ENCODE results near the gene ITGA11. TPM values are rescaled to one million over a fixed set of nuclear protein-coding genes. Genes with fewer than 3 reads are reported as not detected.

The ITGA11 gene
- total and polyA plus RNA-seq, 2 of the 4 experiments (the other 2 are of a cell fraction) = 4.1 to 6.6 TPM

- Histone ChIP-seq H2BK120ac (ENCODE audit: low read depth, low read length) (peak overlapping the region; percentile 16; the same call in 1 of the 2 replicates), H3K9ac (ENCODE audit: low read depth, low read length) (no peak overlapping the region), H3K36me3 (ENCODE audit: control insufficient read depth, insufficient read depth, low read length) (peaks cover 4% of the 10 kb centered on the region; the same call in 1 of the 2 replicates), H3K9me3 (ENCODE audit: control insufficient read depth, insufficient read depth, low read length) (no peaks in the 10 kb centered on the region), H2BK15ac (ENCODE audit: low read depth, low read length) (no peak overlapping the region), H4K20me1 (ENCODE audit: insufficient read depth, low read length) (no peaks in the 10 kb centered on the region), H3K4me1 (ENCODE audit: control insufficient read depth, insufficient read depth, low read length) (peaks cover 19% of the 10 kb centered on the region), H3K79me1 (ENCODE audit: low read depth in 1 of 2, low read length in 2 of 2) (no peaks in the 10 kb centered on the region), H2BK20ac (ENCODE audit: low read depth, low read length) (peak overlapping the region; percentile 4; the same call in 1 of the 2 replicates), H3K4me2 (ENCODE audit: low read depth, low read length) (no peak overlapping the region), H2AK9ac (replicated peaks; ENCODE audit: low read depth, low read length, poor library complexity) (no peak overlapping the region), H4K5ac (ENCODE audit: low read depth, low read length) (no peak overlapping the region), H4K8ac (ENCODE audit: low read depth in 2 of 2, low read length in 2 of 2) (0 out of 4 replicates have a peak overlapping the region, but pooled peaks of 1 of the 2 experiments have one; percentile 28), H2AK5ac (ENCODE audit: low read depth, low read length) (peak overlapping the region; percentile 76), H3K56ac (ENCODE audit: extremely low read depth, insufficient read depth, low read length) (no peak overlapping the region), H2AFZ (replicated peaks; ENCODE audit: low read length, poor library complexity) (no peak overlapping the region), H3K4ac (ENCODE audit: low read depth, low read length) (0 out of 2 replicates have a peak overlapping the region, but pooled peaks have one; percentile 45), H3K4me3 (ENCODE audit: insufficient read depth, low read depth, low read length) (no peak overlapping the region), H3K23ac (ENCODE audit: low read depth, low read length) (peak overlapping the region; percentile 36; the same call in 1 of the 2 replicates), H2BK5ac (ENCODE audit: low read depth, low read length, poor library complexity, severe bottlenecking) (no peak overlapping the region), H3K14ac (replicated peaks; ENCODE audit: low read depth, low read length) (peak overlapping the region; percentile 29), H3K27me3 (ENCODE audit: control insufficient read depth, insufficient read depth, low read length) (no peaks in the 10 kb centered on the region), H4K91ac (ENCODE audit: insufficient read depth, low read depth, low read length) (no peak overlapping the region), H3K18ac (ENCODE audit: low read depth, low read length) (no peak overlapping the region), H3K27ac (ENCODE audit: insufficient read depth, low read length) (no peak overlapping the region), H3K9me1 (ENCODE audit: insufficient read depth, low read length) (peaks cover 8% of the 10 kb centered on the region; the same call in 1 of the 2 replicates)
- intact Hi-C loops (cut with micrococcal nuclease) = no loop called here
- ATAC-seq (ENCODE audit: low read depth) (no peak), DNase-seq (no peak)
- ChIA-PET CTCF (no interaction called here), POLR2A (ENCODE audit: unreplicated experiment) (no interaction called here)
- in situ Hi-C loops (cut with MboI; ENCODE audit: low sequenced_read_pairs) = no loop called here
- TF ChIP-seq CHD1 (IDR thresholded peaks at IDR 0.05; ENCODE audit: low read depth, low read length) (no peak), USF2 (IDR thresholded peaks at IDR 0.05; ENCODE audit: low read depth, low read length) (no peak), POLR2A (IDR thresholded peaks at IDR 0.05; ENCODE audit: low read depth, low read length) (no peak), CEBPB (IDR thresholded peaks at IDR 0.05; ENCODE audit: low read depth, low read length) (no peak), MAZ (IDR thresholded peaks at IDR 0.05; ENCODE audit: borderline replicate concordance, low read depth, low read length) (no peak), NFE2L2 (IDR thresholded peaks at IDR 0.05; ENCODE audit: low read depth, low read length) (no peak), RFX5 (IDR thresholded peaks at IDR 0.05; ENCODE audit: low read depth, low read length) (no peak), MXI1 (IDR thresholded peaks at IDR 0.05; ENCODE audit: borderline replicate concordance, low read depth, low read length) (no peak), CTCF (conservative IDR thresholded peaks at IDR 0.05; ENCODE audit: low read depth, low read length) (no peak)
- no CpG with 5 or more reads among the region's 2 CpGs for WGBS, 2 experiments (ENCODE audit: extremely low coverage in 2 of 2, insufficient read length in 1 of 2)
- dilution Hi-C loops (cut with HindIII; ENCODE audit: low sequenced_read_pairs, unreplicated experiment) = no loop called here
- no TSS peak for BruUV-seq (replicated peaks)
These were observed 68.6 kb downstream of the ITGA11 start for GRCh38 chr15:68363353-68363752.

Data from IMR-90 (cell line).